Fibroblast of the conjunctiva (primary cell): Measurements from ENCODE around the gene MICAL1.
A peak's percentile ranks its signal among the peaks of the same experiment; 100 is the strongest.

Experiments used
- DNase-seq: peaks from one replicate; pipeline ENCODE4 v3.0.0-alpha.2; 2010; ENCODE audit warnings: low read depth

Gene MICAL1

DNA sequence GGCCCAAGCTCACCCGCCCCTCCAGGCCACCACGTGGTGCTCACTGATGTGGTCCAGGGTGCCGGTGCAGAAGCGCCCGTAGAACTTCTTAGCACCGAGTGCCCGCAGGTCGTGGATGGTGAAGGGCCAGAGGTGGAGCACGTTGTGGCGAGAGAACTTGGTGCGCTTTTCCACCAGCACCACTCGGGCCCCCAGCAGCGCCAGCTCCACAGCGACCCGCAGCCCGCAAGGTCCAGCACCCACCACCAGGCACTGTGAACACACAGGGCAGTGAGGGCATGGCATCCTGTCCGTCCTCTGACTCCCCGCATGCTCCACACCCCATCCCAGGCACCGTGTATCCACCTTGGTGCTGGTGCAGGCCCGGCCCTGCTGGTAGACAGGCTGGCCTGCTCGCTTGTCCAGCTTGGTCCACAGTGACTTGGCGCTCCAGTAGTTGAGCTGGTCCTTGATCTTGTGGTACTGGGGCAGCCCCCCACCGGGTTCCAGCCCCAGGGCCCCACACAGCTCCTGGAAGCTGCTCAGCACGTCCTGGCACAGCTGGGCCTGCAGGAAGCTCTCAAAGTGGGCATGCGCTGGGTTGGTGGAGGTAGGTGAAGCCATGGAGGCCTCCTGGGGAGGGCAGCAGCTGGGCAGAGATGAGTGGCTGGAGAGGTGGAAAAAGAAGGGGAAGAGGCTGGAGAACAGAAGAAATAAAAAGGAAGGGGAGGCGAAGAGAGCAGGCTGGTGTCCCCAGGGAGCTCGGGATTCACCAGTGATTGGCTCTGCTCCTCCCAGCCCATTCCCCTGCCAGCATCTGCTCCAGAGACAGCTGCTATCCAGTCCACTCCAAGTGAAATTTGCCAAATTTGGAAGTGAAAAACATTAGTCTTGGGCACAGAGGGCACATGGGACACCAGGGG is 1.7 kb downstream of the MICAL1 start:
- DNase-seq = peak; percentile 41

DNA sequence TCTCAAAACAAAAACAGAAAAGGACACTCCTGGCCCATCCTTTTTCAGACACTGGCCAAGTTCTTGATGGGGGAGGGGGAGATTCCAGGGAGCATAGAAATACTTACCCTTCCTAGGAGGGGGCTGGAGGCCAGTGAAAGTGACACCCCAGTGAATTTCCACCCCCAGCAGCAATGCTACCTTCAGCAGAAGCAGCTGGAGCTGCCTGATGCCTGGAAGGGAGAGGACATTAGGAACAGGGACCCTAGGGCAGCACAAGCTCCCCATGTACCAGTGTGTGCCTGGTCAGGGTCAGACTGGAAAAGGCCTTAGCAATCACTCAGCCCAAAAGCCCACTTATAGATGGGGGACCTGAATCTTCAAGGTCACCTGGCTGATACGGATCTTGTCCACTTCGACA is 2.4 kb downstream of the MICAL1 start:
- DNase-seq = no peak

DNA sequence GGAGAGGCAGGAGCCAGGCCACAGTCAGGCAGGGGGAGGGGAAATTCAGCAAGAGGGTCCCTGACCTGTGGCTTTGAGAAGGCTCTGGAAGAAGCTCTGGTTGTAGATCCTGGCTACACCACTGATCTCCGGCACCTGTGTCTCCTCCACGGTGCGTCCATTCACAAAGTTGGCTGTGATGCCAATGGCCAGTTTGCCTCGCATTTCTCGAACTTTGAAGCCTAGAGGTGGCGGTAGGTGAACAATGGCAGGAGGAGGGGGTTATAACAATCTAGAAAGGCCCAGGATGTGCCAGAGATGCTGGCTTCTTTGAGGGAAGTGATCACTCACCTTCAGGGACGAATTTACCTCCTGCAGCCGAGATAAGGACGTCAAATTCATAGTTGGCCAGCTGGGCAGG is 3.4 kb downstream of the MICAL1 start:
- no peak for DNase-seq

DNA sequence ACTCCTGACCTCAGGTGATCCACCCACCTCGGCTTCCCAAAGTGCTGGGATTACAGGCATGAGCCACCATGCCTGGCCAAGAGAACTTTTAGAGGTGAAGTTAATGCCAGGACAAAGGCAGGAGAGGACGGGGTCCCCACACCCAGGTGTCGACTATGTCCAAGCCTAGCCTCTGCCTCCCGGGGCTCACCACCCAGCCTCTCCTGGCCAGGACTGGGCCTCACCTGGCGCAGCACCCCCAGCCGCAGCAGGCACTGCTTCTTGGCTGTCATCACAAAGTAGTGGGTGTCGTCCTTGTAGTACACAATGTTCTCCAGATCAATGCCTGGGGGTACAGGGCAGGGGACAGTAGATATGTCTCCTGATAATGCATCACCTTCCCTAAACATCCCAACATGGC is 4.2 kb downstream of the MICAL1 start:
- DNase-seq = no peak

DNA sequence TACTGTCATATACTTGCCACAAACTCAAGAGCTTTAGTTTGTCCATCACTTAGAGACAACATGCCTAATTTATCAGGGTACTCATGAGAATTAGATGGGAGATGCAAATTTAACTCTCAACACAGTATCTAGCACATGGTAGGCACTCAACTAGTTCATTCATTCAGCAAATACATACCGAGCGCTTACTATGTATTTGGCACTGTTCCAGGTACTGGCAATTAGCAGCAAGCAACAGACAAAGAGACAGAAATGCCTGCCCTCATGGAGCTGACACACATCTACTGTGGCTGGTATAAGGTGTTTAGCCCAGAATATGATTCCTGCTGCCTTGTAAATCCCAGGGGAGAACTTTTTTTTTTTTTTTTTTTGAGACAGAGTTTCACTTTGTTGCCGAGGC is 4.8 kb downstream of the MICAL1 start:
- no peak for DNase-seq

DNA sequence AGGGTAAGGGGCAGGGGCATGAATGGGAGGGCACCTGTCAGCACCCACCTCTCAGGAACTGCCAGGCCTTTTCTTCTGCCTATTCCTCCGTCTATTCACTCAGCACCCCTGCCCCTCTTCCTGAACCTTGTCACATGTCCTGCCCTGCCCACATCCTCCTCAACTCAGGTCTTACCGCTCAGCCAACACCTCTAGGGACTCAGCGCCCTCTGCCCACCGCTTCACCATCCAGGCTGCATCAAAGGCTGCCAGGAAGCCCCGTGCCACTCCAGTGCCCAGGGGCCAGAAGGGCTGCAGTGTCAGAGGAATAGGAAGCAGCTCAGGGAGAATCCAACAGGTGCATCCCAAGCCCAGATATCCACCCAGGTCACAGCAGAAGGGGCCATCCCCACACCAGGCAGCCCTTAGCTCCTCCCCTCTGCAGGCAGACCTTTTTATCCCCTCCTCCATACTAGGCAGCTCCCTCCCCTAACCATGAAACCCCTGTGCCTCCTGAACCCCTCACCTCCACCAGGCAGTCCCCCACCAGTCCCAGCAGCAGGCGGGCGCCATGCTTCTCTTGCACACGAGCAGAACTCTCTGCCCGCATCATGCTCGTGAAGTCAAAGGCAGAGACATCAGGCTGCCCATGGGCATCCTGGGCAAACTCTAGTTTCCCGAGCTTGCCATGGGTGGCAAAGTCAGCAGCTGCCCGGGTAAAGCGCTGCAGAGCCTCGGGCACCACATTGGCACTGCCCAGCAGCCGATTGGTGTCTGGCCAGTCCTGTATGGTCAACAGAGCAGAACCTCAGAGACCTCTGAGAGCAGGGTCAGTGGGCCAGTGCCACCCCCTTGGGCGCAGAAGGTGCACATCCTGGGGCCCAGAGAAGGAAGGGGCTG is 5.5 kb downstream of the MICAL1 start:
- DNase-seq = no peak

DNA sequence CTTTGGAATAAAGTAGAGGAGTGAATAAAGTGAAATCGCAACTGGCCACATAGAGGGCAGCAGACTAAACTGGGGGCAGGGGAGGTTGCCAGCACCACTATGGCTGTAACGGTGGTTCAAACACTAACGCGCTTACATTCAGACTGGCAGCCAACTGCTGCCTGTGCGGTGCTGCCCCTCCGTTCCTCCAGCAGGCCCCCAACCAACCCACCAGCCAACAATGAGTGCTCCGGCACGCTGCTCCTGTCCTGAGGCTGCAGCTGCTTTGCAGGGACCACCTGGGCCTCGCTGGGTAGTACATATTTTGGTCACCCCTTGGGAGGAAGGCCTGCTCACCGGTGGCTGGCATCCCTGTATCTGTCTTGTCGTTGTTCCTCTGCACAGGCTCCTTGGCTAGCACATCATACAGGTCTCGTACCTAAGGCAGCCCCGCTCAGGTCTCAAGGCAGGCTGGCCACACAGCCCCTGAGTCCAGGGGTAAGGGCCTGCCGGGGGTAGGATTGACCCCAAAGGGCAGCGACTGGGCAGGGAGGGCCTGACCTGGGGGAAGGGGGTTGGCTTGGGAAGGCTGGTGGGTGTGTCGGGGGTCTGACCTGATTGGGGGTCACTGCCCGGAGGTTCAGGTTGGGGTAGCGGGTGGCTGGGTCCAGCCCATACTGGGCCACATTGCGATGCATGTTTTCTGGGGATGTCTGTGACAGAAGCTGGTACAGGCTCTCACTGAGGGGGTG is 6.3 kb downstream of the MICAL1 start:
- DNase-seq = no peak

DNA sequence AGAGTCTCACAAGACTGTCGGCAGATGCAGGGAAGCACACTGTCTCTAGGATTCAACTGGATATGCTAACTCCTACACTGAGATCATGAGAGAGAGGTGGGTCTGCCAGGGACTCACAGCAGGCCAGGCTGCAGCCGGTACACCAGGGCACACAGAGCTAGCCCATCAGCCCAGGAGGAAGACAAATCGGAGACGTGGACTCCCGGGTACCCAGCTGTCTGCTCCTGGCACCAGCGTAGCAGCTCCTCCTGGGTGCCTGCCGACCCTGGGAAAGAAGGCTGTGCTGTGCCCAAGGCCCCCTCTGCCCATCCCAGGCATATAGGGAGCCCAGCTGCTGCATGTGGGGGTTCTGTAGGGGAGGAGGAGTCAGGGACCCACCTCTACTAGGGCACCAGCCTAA is 7.0 kb downstream of the MICAL1 start:
- DNase-seq = no peak

DNA sequence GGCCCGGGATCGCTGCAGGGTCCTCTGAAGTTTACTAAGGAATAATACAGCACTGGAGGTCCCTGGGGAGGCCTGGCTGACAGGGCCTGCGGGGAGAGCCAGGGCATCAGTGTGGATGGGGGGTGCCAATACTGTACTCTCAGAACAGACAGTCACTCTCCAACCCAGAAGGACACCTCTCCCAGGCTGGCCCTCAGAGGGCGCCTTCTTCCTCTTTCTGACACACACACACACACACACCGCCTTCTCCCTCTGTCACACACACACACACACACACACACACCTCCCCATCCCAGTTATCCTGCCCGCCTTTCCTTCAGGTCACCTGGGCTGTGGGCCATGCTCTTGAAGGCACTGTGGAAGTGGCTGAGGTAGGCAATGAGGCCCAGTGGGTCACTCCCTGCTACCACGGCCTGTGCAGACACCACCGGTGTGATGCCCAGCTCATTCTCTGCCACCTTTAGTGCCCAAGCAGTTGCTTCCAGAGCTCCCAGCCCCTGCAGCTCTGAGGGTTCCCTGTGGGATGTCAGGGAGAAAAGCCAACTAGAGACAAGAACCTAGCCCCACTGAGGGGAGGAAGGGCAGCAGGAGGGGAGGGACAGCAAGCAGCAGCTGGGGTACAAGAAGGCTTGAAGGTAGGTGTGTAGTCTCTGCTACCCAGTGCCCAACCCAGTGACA is 7.6 kb downstream of the MICAL1 start:
- no peak for DNase-seq

DNA sequence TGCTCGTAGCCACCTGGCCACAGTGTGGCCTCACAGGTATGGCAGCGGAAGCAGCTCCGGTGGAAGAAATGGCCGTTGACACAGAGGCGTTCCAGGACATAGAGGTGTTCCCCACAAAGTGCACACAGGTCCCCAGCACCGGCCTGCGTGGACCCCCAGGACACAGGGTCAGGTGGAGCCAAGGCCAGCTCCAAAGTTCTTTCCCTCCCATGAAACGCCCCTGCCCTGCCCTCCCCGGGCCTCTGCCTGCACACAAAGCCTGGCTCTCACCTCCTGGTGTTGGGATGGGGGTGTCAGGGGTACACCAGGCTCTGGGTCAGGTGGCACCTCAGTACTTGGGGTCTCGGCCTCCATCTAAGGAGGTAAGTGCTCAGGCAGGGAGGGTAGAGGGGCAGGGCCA is 8.5 kb downstream of the MICAL1 start:
- no peak for DNase-seq

DNA sequence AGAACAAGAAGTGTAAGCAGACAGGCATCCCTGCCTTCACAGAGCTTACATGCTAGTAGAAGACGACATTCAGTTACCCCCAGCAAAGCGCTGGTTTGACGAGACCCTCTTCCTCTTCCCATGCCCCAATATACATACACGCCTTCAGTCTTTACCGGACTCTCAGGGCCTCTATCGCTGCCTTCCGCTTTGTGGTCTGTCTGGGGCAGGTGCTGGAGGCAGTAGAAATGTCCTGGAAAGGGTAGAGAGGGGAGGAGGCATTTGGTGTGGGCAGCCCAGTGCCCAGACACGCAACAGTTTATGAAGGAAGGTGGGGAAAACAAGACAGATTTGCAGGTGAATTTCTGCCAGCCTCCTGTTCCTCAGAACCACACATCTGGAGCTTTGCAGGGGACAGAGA is 9.0 kb downstream of the MICAL1 start:
- no peak for DNase-seq

DNA sequence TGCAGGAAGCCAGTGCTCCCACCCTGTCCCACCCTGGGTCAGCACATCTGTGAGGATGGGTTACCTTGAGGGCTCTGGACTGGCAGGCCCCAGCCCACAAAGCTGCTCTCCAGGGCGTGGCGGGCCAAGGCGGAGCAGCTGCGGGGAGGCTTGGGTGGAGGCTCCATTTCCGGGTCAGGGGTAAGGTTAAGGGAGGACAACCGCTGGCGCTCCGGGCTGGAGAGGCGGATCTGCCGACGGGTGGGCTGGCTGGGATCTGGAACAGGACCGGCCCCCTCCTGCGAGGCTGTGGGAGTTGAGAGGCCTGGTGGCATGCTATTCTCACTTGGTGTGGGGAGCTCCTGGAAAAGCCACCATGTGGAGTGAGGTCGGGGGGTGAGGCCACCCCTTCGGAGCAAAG is 9.5 kb downstream of the MICAL1 start:
- DNase-seq = no peak

DNA sequence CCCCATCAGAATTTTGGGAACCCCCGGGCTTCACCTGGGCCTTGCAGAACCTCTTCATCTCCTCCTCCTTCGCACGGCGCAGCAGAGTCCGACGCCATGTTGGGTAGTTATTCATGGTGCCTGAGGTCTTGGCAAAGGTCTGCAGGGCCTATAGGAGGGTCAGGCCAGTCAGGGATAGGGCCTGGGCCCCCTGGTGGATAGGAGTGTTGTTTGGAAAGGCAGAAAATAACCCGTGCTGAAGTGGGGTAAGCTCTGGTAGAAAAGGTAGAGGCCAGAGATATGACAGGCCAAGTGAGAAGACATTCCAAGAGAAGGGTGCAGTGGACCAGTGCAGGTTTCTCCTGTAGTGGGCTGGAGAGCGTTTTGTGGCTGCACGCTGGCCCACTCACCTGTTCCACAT is 10.2 kb downstream of the MICAL1 start:
- no peak for DNase-seq

DNA sequence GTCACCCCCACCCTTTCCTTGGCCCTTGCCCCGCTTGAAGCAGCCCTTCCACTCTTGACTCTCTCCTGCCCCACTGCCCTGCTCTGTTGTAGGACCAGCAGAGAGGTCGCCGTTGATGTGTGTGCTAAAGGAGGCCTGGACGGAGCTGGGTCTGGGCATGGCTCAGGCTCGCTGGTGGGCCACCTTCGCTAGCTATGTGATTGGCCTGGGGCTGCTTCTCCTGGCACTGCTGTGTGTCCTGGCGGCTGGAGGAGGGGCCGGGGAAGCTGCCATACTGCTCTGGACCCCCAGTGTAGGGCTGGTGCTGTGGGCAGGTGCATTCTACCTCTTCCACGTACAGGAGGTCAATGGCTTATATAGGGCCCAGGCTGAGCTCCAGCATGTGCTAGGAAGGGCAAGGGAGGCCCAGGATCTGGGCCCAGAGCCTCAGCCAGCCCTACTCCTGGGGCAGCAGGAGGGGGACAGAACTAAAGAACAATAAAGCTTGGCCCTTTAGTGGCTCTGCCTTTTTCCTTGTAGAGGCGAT is 12.1 kb downstream of the MICAL1 start:
- no peak for DNase-seq

DNA sequence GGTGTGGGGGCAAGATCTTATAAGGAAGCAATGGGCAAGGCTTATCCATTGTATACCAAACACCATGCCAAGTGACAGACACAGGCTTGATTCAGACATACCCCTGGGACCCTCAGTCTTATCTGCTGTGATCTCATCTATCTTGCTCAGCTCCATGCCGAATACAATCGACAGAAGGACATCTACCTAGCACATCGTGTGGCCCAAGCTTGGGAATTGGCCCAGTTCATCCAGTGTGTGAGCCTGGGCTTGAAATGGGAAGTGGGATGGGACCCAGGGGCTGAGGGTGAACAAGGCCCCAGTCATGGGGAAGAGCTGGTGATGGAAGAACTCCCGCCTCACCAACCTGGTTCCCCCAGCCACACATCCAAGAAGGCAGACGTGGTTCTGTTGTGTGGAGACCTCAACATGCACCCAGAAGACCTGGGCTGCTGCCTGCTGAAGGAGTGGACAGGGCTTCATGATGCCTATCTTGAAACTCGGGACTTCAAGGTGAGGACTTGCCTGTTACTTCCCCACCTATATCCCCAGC is 13.1 kb downstream of the MICAL1 start:
- no peak for DNase-seq

DNA sequence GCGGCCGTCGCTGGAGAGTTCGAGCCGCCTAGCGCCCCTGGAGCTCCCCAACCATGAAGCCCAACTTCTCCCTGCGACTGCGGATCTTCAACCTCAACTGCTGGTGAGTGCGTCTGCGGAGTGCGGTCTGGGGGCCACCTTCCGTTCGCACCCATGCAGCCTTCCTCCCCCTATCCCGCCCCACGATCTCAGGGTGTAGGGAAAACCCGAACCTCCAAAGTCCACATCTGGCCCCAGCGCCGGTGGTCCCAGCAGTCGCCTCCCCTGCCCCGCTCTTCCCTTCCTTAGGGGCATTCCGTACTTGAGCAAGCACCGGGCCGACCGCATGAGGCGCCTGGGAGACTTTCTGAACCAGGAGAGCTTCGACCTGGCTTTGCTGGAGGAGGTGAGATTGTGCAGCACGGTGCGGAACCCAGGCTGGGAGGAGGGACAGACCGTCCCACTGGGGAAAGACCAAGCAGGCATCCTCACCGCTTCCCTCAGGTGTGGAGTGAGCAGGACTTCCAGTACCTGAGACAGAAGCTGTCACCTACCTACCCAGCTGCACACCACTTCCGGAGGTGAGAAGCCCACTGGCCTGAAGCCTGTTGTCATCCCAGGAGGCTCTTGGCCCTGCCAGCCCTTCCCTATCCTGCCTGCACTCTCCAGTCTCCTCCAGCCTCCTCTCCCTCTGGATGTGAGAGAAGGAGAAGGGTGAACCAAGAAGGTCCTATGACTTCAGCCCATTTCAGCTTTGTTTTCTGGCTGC is 14.3 kb downstream of the MICAL1 start:
- DNase-seq = no peak

DNA sequence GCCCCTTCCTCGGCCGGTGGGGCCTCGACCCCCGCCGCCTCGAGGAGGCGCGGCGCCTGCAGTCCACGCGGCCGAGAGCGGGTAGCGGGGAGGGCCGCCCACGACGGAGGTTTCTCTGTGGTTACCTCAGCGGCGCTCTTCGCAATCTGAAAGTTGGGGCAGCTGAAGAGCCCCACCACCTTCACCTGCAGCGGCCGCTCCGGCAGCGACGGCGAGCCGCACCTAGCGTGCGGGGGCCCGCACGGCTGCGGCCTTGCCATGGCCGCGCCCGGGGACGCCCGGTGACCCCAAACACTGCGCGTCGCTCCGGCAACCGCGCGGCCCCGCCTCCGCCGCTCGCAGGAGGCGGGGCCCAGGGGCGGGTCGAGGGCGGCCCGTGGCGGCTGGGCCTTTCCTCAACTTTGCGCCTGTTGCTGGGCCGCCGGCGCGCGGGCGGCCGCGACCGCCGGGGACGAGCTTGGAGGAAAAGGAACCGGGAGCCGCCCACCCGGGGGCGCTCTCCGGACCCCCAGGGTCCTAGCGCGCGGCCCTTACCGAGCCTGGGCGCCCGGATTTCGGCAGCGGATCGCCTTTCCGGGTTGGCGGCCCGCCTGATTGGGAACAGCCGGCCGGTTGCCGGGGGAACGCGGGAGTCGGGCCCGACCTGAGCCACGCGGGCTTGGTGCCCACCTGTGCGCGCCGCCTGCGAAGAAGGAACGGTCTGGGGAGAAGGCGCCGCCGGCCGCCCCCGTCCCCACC is 15.1 kb downstream of the MICAL1 start, which contains the start of the genes PPIL6 and SMPD2:
Gene PPIL6 (minus strand): TSS at position 298 of the 738 bp plus-strand sequence. CDS start 38 bp downstream, at position 260.
Gene SMPD2 (plus strand): TSS at position 394 of the 738 bp plus-strand sequence. CDS start 398 bp downstream, outside the sequence.
- peak; percentile 81 for DNase-seq

DNA sequence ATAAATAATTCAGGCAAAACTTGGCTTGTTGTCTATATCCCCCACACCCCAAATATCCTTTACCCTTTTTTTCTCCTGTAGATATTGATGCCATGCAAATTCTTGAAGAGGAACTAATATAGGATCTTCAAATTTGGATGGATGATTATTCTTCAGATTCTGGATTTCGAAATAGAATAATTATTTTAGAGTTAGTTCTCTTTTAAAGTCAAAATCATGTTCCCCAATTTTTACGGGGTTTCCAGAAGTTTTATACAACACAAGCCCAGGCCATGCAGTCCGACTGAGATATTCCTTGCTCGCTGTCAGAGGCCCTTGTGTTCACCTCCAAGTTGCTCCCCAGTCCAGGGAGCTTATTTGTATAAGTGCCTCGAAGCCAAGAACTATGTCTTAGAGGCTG is 19.5 kb downstream of the MICAL1 start:
- DNase-seq = no peak

DNA sequence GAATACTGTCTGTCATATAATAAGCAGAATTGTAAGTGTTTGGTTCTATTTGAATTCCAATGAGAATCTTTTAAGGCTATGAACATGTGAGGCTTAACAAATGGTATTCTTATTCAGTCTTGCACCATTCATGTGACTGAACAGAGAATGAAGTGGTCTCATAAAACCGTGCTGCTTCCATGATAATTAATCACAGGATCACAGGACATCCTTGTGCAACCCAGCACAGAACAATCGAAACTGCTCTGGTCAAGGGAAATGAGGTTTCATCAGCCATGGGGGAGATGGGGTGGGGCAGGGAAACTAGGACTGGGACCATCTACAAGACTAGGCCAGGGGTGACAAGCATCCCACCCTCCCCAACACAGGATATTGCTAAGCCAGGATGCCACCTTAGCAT is 21.1 kb downstream of the MICAL1 start:
- no peak for DNase-seq

DNA sequence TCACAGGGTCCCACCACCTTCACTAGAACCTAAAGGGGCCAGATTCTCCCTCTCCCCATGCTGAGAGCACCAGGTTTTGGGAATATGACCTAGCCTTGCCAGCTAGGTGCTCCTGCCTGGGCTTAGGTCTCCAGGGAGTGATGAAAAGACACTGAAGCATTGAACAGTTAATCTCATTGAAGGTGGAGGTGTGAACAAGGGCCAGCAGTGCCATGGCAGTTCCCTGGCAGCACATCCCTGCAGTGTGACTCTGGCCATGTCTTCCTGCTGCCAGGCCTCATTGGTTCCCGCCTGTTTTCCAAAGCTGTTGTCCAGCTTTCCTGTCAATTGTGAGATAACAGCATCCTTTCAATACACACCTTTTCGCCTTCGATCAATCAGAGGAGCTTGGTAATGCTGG is 26.1 kb downstream of the MICAL1 start:
- DNase-seq = no peak
